AG04449 (cell line): Measurements from ENCODE around the gene NUDCD3.

Experiments
- CTCF ChIA-PET: fragments of 350-600 bp; formaldehyde crosslinking; extraction: SDS; loops from one replicate; lab custom pipeline; 2021; ENCODE audit warnings: antibody characterized with exemption; lab: Yijun Ruan, JAX
- POLR2A ChIA-PET: fragments of 400-600, 350-600 bp; formaldehyde crosslinking; extraction: SDS; loops from one replicate; lab custom pipeline; 2020; ENCODE audit warnings: antibody characterized with exemption, inconsistent platforms; lab: Yijun Ruan, JAX
- DNase-seq: peaks from one replicate; pipeline ENCODE4 v3.0.0-alpha.2; 2010; ENCODE audit warnings: low read depth, low spot score
- H3K4me3 ChIP-seq: 2 replicates; pipeline ENCODE4 v1.5.1; 2011; ENCODE audit warnings: low read depth, mild to moderate bottlenecking, control low read depth, low read length
- TF ChIP-seq, protein P1 (sequence below): IDR thresholded peaks from one replicate; pipeline ENCODE4 v1.5.1; 2011; ENCODE audit warnings: mild to moderate bottlenecking, moderate library complexity, low read length, control low read depth, inconsistent platforms; ENCODE audit not compliant: insufficient read depth; ENCODE audit errors: missing control alignments

Gene NUDCD3

DNA sequence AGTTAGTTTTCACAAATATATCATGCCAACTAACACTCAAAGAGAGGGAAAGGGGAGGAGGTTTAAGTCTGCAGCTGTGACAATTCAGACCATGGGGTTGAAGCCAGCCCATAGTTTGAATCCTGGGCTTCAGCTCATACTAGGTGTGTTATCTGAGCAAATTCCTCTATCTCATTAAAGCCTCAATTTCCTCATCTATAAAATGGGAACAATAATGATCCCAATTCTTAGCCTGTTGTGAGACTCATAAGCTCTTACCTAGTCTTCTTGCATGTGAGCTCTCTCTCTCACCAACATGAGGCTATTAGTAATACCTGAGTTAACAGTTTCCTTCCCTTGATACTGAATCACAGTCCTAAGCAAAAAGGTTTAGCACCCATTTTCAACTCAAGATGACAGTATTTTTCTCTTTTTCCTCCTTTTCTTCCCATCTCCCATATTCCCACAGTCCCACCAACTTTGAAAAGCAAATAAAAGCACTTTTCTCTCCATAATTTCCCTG lies 49.8 kb downstream of the NUDCD3 start:
- no peak for DNase-seq
- TF ChIP-seq, protein P1, sequence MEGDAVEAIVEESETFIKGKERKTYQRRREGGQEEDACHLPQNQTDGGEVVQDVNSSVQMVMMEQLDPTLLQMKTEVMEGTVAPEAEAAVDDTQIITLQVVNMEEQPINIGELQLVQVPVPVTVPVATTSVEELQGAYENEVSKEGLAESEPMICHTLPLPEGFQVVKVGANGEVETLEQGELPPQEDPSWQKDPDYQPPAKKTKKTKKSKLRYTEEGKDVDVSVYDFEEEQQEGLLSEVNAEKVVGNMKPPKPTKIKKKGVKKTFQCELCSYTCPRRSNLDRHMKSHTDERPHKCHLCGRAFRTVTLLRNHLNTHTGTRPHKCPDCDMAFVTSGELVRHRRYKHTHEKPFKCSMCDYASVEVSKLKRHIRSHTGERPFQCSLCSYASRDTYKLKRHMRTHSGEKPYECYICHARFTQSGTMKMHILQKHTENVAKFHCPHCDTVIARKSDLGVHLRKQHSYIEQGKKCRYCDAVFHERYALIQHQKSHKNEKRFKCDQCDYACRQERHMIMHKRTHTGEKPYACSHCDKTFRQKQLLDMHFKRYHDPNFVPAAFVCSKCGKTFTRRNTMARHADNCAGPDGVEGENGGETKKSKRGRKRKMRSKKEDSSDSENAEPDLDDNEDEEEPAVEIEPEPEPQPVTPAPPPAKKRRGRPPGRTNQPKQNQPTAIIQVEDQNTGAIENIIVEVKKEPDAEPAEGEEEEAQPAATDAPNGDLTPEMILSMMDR: no peak
- CTCF ChIA-PET: no interaction called here
- H3K4me3 ChIP-seq: no peak overlapping the region
- POLR2A ChIA-PET: no interaction called here

DNA sequence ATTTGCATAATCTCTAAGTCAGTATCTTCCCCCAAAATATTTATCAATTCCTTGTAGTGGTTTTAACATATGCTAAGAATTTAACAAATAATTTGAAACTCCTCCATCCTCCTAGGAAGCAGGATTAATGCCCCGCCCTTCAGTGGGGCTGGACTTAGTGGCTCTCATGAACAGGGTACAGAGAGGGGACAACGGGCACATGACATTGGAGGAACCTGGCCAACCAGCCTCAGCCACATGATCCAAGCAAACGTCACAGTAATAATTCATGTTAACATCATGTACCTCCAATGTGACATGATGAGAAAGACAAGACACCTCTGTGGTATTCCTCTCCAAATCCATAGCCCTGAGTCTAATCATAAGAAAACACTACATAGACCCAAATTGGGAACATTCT lies 50.5 kb downstream of the NUDCD3 start:
- TF ChIP-seq, protein P1: no peak
- CTCF ChIA-PET: no interaction called here
- no peak for DNase-seq
- POLR2A ChIA-PET: no interaction called here
- H3K4me3 ChIP-seq: no peak overlapping the region

DNA sequence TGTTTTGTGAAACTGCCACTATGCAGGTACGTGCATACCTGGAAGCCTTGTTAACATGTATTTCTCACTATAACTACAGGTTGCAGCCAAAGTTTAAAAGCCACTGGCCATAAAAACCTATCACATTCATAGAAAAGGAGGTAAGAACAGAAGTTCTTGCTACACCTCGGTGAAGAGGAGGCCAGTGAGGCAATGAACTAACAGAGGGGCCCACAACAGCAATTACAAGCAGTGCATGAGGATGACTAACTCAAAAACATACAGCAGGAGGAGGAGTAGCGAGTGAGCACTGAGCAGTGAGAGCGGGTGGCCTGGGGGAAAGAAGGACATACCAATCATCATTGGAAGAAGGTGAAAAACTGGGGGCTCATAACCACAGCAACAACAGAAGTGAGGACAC lies 51.6 kb downstream of the NUDCD3 start:
- CTCF ChIA-PET: interaction anchor here (1.1 to 1.7 kb wide), 3 partner anchors 9 to 90 kb away, joined by 3 read pairs; no protein-coding TSS in a partner anchor

DNA sequence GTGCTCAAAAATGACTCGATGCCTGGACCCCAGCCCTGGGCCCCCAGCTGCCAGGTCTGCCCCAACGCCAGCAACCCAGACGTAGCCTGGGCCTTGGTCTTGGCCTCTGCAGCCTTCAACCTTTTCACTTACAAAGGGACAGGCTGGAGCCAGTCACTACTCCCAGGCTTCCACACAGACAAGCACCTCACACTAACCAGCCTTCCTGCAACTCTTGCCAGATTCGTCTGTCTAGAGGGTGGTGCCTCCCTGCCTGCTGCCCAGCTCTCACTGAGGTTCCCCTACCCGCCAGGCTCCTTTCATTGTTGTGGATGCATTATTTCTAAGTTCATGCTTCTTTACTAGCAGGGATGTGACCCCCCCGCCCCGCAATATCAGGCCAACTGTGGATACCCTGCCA lies 56.3 kb downstream of the NUDCD3 start:
- ChIA-PET POLR2A (no interaction called here), CTCF (interaction anchor here (1.3 kb wide), 1 partner anchor 9 kb away, joined by 3 read pairs; no protein-coding TSS in a partner anchor)
- TF ChIP-seq, protein P1: no peak
- DNase-seq: no peak
- H3K4me3 ChIP-seq: no peak overlapping the region

More for the DNA sequence above, 51.6 kb downstream of the NUDCD3 start:
- TF ChIP-seq, protein P1: no peak
- DNase-seq: no peak
- POLR2A ChIA-PET: no interaction called here
- H3K4me3 ChIP-seq: no peak overlapping the region

DNA sequence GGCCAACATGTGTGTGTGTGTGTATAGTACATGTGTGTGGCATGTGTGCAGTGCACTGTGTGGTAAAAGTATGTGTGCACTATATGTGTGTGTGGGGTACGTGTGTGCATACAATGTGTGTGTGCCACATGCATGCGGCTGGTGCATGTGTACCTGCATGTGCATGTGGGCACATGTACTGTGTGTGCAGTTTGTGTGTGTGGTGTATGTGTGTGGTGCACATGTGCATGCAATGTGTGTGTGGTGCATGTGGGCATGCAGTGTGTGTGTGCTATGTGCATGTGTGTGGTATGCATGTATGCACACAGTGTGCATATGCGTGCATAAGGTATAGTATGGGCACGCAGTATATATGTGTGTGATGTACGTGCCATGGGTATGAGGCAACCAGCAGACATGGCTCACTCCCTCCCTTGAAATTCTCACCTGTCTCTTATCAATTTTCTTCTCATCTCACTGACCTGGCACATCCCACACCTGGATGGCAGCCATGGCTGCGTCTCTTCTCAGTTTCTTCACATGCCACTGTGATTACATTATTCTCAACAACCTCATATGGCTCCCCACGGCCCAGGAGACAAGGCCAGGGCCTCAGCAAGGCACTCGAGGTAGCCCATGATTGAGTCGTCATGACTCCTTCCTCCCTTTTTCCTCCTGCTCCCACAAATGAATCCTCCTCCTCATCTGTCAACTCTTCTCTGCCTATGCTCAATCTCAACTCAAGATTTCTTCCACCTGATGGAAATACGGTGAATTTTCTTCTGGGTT lies 57.0 kb downstream of the NUDCD3 start:
- no peak for DNase-seq
- no peak overlapping the region for H3K4me3 ChIP-seq
- ChIA-PET CTCF (interaction anchor here (1.4 kb wide), 1 partner anchor 29 kb away, joined by 4 read pairs; no protein-coding TSS in a partner anchor), POLR2A (no interaction called here)
- TF ChIP-seq, protein P1: no peak

DNA sequence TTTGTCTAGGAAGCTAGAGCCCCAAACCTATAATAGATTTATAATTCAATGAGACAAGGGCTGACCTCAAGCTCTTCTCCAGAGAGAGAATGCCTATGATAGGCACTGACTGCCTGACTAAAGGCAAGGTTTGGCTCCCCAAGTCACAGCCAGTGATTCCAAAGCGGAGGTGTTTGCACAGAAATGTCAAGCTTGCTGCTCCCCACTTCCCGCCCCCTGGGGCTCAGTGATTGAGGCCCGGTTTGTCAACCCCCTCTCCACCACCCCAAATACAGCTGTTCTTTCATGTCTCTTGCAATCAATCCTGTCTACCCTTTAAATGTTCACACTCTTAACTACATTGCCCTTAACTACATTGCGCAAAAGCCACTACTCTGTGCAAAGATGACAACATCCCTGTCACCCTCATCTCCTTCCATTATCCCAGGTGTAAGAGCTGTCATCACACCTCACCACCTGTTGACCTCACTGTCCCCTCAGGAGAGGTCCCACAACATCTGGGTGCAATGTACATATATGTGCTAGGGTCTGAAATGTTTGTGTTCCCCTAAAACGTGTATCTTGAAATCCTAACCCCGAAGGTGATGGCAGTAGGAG lies 58.0 kb downstream of the NUDCD3 start:
- H3K4me3 ChIP-seq: no peak overlapping the region
- DNase-seq: no peak
- ChIA-PET CTCF (interaction anchor here (0.9 to 1.4 kb wide), 2 partner anchors 10 to 30 kb away, joined by 3 to 4 read pairs; no protein-coding TSS in a partner anchor), POLR2A (no interaction called here)
- TF ChIP-seq, protein P1: no peak
